ENCODE data around the gene C8G.

The C8G gene

GRCh38 chr9:136943291-136944211, 1.5 kb upstream of the C8G start:
- no peak; the same call in 1 of the 2 replicates for TF ChIP-seq ZBTB7A (IDR thresholded peaks at IDR 0.05; ENCODE audit: low read depth)
- TF ChIP-seq TEAD4 (IDR thresholded peaks at IDR 0.05): no peak
- no peak for TF ChIP-seq CEBPB (IDR thresholded peaks at IDR 0.05)
- no peak for TF ChIP-seq EGR1 (IDR thresholded peaks at IDR 0.05)
- TF ChIP-seq RAD21 (IDR thresholded peaks at IDR 0.05; ENCODE audit: low read depth): no peak; the same call in 1 of the 2 replicates
- peak; percentile 30; the same call in 1 of the 2 replicates for TF ChIP-seq TCF12 (IDR thresholded peaks at IDR 0.05; ENCODE audit: low read depth)
- TF ChIP-seq FOXM1 (IDR thresholded peaks at IDR 0.05; ENCODE audit: borderline replicate concordance, low read depth): no peak
- TF ChIP-seq NFIC (IDR thresholded peaks at IDR 0.05): no peak
- peak; percentile 63; the same call in 1 of the 2 replicates for TF ChIP-seq MAX (IDR thresholded peaks at IDR 0.05)
- no peak for TF ChIP-seq USF1 (IDR thresholded peaks at IDR 0.05)
- no peak for TF ChIP-seq EP300 (IDR thresholded peaks at IDR 0.05; ENCODE audit: borderline replicate concordance)
- TF ChIP-seq REST (IDR thresholded peaks at IDR 0.05; ENCODE audit: low read depth): no peak

- no peak for TF ChIP-seq YY1 (IDR thresholded peaks at IDR 0.05; ENCODE audit: low read depth)
- TF ChIP-seq CEBPB (IDR thresholded peaks at IDR 0.05): no peak
- no peak for TF ChIP-seq NFIC (IDR thresholded peaks at IDR 0.05)
- no peak; the same call in 1 of the 2 replicates for TF ChIP-seq TAF1 (IDR thresholded peaks at IDR 0.05; ENCODE audit: low read depth)
- no peak for TF ChIP-seq ZBTB7A (IDR thresholded peaks at IDR 0.05; ENCODE audit: low read depth)
- no peak for TF ChIP-seq EP300 (IDR thresholded peaks at IDR 0.05; ENCODE audit: borderline replicate concordance)
- TF ChIP-seq USF1 (IDR thresholded peaks at IDR 0.05): no peak
- TF ChIP-seq CREB1 (IDR thresholded peaks at IDR 0.05; ENCODE audit: low read depth): no peak
- no peak for TF ChIP-seq FOXM1 (IDR thresholded peaks at IDR 0.05; ENCODE audit: borderline replicate concordance, low read depth)
- TF ChIP-seq MAX (IDR thresholded peaks at IDR 0.05): no peak
- TF ChIP-seq TEAD4 (IDR thresholded peaks at IDR 0.05): no peak
Measured at GRCh38 chr9:136944212-136944518, 878 bp upstream of the C8G start.

- TF ChIP-seq TCF12 (IDR thresholded peaks at IDR 0.05; ENCODE audit: low read depth) (no peak), TAF1 (IDR thresholded peaks at IDR 0.05; ENCODE audit: low read depth) (no peak), MAX (IDR thresholded peaks at IDR 0.05) (no peak), REST (IDR thresholded peaks at IDR 0.05; ENCODE audit: low read depth) (no peak), CREB1 (IDR thresholded peaks at IDR 0.05; ENCODE audit: low read depth) (no peak), USF1 (IDR thresholded peaks at IDR 0.05) (no peak), ZBTB7A (IDR thresholded peaks at IDR 0.05; ENCODE audit: low read depth) (no peak), EGR1 (IDR thresholded peaks at IDR 0.05) (no peak), RAD21 (IDR thresholded peaks at IDR 0.05; ENCODE audit: low read depth) (no peak), EP300 (IDR thresholded peaks at IDR 0.05; ENCODE audit: borderline replicate concordance) (no peak), TEAD4 (IDR thresholded peaks at IDR 0.05) (no peak), FOXM1 (IDR thresholded peaks at IDR 0.05; ENCODE audit: borderline replicate concordance, low read depth) (no peak), YY1 (IDR thresholded peaks at IDR 0.05; ENCODE audit: low read depth) (no peak), CEBPB (IDR thresholded peaks at IDR 0.05) (no peak), NFIC (IDR thresholded peaks at IDR 0.05) (no peak)
Measured at GRCh38 chr9:136945333-136946227, 537 bp downstream of the C8G start.

Measured in Ishikawa (cell line).